GM19025 (cell line): ENCODE data around the gene FDXR.

ENCODE experiments used
- ATAC-seq: cut with Tn5 transposase; IDR thresholded peaks from one replicate; pipeline ENCODE4 v1.9.1; 2021; ENCODE audit warnings: mild to moderate bottlenecking, low read depth, moderate library complexity; ENCODE audit not compliant: unreplicated experiment

Gene FDXR

GRCh38 chr17:74860229-74860871 lies 12.4 kb downstream of the FDXR start:
- ATAC-seq: no peak

DNA sequence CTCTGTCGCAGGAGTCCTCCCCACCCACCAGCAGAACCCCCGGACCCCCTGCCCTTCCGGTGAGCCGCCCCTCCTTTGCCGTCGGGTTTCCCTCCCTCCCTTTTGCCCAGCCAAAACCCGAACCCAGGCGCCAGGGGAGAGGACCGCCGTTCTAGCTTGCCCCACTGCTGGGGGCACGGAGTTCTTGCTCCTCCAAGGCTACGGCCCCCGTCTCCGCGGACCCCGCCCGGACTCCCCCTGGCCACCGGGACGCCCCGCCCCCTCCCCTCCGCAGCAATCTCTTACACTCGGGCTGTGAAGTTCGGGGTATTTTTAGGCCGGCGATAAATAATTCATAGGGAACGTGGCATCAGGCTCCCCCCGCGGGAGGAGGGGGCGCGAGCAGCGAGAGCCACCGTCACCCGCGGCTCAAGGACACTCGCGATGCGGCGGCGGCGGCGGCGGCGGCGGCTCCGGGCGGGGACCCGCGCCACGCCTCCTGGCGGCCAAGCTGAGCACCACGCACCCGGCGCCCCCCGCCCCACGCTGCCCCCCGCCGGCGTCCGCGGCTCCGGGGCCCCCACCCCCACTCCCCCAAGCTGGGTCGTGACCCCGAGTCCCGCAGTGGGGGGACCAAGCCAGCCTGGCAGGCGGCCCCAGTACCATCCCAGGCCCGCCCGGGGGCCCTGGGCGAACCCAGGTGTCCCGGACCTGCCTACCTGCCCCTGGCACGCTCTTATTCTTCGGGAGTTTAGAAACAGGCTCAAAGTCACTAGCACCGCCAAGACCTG lies 13.2 kb downstream of the FDXR start, which contains the start of gene GRIN2C:
GRIN2C (minus strand) TSS at position 427 of the 770 bp plus-strand sequence. CDS start 4,793 bp downstream, outside the sequence.
- ATAC-seq: no peak

- no peak for ATAC-seq
Observed at GRCh38 chr17:74858672-74859458, 13.9 kb downstream of the FDXR start.

GRCh38 chr17:74857191-74857590 lies 15.6 kb downstream of the FDXR start:
- ATAC-seq: no peak

GRCh38 chr17:74856112-74856511 lies 16.7 kb downstream of the FDXR start:
- no peak for ATAC-seq

DNA sequence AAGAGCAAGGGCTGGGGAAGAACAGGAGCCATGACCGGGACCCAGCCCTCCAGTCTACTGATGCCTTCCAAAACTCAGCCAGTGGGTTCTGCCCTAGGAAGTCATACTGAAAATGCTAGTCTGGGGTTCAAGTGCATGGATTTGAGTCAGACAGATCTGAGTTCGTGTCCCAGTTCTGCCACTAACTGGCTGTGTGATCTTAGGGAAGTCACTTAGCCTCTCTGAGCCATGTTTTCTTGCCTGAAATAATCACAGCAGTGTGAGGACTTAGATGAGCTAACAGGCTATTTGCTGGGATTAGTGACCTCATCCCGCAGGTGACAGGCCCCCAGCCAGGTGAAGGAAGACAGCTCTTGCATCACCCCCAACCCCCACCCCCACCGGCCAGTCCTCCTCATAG lies 17.5 kb downstream of the FDXR start:
- ATAC-seq: no peak

DNA sequence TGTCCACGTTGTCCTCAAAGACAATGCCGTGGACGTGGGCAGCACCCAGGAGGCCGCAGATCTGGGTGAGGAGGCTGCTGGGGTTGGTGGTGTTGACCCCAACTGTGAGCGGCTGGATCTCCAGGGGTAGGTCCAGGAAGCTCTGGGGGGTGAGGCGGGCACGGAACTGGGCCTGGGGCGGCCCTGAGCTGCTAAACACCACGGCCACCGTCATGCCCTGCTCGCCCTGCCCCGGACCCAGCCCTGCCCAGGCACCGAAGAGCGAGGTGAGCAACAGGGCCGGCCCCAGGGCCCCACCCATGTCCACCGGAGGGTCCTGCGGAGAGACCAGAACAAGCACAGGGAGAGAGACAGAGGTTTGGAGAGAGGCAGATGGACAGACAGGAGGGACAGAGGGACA lies 18.0 kb downstream of the FDXR start:
- no peak for ATAC-seq

- no peak for ATAC-seq
Observed at GRCh38 chr17:74853669-74854068, 19.1 kb downstream of the FDXR start.

- no peak for ATAC-seq
Observed at GRCh38 chr17:74853048-74853397, 19.8 kb downstream of the FDXR start.

DNA sequence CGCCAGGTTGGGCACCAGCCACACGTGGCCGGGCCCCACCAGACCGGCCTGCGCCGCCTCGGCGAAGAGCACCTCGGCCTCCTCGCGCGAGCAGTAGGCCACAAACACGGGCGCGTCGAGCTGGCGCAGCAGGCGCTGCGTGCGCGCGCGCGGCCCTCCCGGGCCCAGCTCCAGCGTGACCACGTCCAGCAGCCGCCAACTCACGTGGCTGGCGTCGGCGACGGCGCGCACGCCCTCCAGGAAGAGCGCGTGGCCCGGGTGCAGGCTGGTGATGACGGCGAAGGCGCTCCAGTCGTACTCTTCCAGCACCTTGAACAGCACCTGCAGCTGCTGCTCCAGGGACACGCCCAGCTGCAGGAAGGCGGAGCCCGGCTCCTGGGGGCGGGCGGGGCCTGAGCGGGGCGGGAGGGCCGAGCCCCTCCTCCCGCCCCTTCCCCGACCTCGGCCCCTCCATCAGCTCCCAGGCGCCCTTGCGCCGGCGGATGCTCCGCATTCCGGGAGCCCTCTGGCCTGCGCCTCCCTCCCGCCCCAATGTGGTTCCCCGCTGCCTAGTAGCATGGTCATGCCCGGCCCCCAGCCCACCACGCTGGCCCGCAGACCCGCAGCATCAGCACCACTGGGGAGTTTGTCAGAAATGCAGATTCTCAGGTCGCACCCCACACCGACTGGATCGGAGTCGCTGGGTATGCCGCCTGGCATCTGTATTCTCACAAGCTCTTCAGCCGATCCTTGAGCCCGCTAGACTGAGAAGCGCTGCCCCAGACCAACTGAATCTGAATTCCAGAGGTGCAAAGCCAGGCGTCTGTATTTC lies 20.4 kb downstream of the FDXR start:
- no peak for ATAC-seq

- ATAC-seq: no peak
Observed at GRCh38 chr17:74851612-74852236, 21.1 kb downstream of the FDXR start.

GRCh38 chr17:74850914-74851313 lies 21.9 kb downstream of the FDXR start:
- ATAC-seq: no peak

DNA sequence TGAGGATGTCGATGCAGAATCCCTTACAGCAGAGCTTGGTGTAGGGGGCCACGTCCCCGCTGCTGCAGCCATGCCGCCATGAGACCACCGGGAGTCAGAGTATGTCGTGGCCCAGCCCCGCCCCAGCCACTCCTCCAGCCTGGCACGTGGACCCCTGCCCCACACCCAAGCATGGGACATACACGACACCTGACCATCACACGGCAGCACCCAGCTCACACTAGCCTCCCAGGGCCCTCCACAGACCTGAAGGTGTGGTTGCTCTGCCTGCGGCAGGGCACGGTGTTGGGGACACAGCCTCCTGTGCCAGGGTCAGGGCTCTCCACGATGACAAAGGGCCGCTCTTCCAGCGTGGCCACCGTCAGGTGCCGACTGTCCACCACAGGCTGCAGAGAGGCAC lies 22.5 kb downstream of the FDXR start:
- no peak for ATAC-seq

- no peak for ATAC-seq
Observed at GRCh38 chr17:74848656-74849399, 24.0 kb downstream of the FDXR start.

DNA sequence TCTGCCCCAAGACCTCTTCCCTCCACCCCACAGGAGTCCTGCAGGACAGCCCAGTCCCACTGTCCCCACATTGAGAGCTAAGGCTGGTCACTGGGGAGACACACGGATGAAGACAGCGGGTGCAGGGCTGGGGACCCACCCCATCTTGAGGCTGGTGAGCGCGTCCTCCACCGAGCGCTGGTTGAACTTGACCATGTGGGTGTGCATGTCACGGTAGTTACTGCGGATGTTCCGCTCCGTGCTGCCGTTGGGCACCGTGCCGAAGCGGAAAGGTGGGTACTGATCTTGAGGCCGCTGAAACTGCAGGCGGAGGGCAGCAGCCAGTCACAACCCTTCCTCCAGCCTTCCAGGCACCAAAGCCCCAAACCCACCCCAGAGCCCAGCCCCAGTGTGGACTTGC lies 26.2 kb downstream of the FDXR start:
- ATAC-seq: no peak

- no peak for ATAC-seq
Observed at GRCh38 chr17:74843352-74843627, 29.5 kb downstream of the FDXR start.

- ATAC-seq: no peak
Observed at GRCh38 chr17:74842599-74843351, 30.0 kb downstream of the FDXR start.

DNA sequence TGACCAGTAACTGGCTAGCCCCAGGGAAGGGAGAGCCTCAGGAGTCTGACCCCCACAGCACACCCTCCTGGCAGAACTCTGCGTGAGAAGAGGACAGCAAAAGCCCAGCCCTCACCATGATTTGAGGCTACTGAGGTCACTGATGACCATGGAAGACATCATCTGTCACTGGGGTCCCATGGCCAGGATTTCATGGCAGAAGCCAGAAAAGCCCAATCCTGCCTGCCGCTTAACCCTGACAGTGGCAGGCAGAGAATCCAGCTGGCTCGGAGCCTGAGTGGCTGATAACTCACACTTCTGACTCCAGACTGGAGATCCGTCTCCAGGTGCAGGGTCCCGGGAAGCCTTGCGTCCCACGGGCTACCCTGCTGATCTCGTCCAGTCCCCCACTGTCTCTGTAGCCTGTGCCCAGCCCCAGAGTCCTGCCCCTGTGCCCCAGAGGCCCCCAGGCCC lies 30.6 kb downstream of the FDXR start:
- ATAC-seq: no peak
